Psoas muscle (tissue), 8 donors: ENCODE measurements around the gene PHLPP1. TPM values are rescaled to one million over a fixed set of nuclear protein-coding genes. Genes with fewer than 3 reads are reported as not detected.

Source experiments
- ATAC-seq, 4 donors: fragments of 200-7000 bp; cut with Tn5 transposase; one replicate each; pipeline ENCODE4 v1.9.1; 2020; ENCODE audit warnings: moderate library complexity in 3 of 4, mild to moderate bottlenecking in 2 of 4
- DNase-seq, 2 donors: peaks; one replicate each; pipeline ENCODE4 v3.0.0-alpha.2; 2020
- H3K27ac ChIP-seq: fragments of 200-600 bp; one replicate; pipeline ENCODE4 v1.8.0; 2022
- H3K27me3 ChIP-seq, 3 donors: fragments of 200-600 bp in 1 of 3; one replicate each; pipeline versions ENCODE4 v1.6.1 to v1.8.0; 2013 to 2022; ENCODE audit warnings: low read length in 2 of 3, mild to moderate bottlenecking in 2 of 3, moderate library complexity in 1 of 3; ENCODE audit not compliant: insufficient read depth in 3 of 3
- H3K36me3 ChIP-seq, 2 donors: fragments of 200-600 bp in 1 of 2; one replicate each; pipeline versions ENCODE4 v1.6.1 to v1.8.0; 2013 to 2022; ENCODE audit warnings: low read depth in 1 of 2, mild to moderate bottlenecking in 1 of 2, moderate library complexity in 1 of 2; ENCODE audit not compliant: insufficient read depth in 1 of 2
- H3K4me1 ChIP-seq: fragments of 200-600 bp; one replicate; pipeline ENCODE4 v1.8.0; 2022
- H3K4me3 ChIP-seq: fragments of 200-600 bp; one replicate; pipeline ENCODE4 v1.8.0; 2022; ENCODE audit warnings: mild to moderate bottlenecking
- H3K9me3 ChIP-seq: fragments of 200-600 bp; one replicate; pipeline ENCODE4 v1.8.0; 2022
- WGBS, 3 donors: extraction: QIAGEN DNeasy Blood & Tissue Kit; methylation state at CpG; one replicate each; pipeline versions ENCODE4 v1.1.6 to v1.1.7; 2013; 5-methylcytosine and 5-hydroxymethylcytosine counted together
- intact Hi-C, 2 donors: fragments of 100-400 bp; cut with DNase I; formaldehyde crosslinking; loops; one replicate each; pipeline versions ENCODE4 v1.11.0 to v1.14.2; 2022
- polyA plus RNA-seq, 3 donors: library from polyadenylated mRNA; stranded (reverse); fragments of 200-250 nt; gene quantifications; one replicate each; pipeline ENCODE4 v1.2.3, GENCODE V29; 2013
- total RNA-seq, 4 donors: library from RNA; stranded (reverse); fragmentation: NEBNext Ultra II Directional in 2 of 4; extraction: Animal tissue kit (Norgen Biotek cat#: 25700) in 2 of 4; gene quantifications; one replicate each; pipeline versions ENCODE4 v1.2.1 to v1.2.4, GENCODE V29; 2021 to 2023
- TF ChIP-seq, protein P1 (sequence below): fragments of 200-600 bp; IDR thresholded peaks from one replicate; pipeline ENCODE4 v1.8.0; 2022; ENCODE audit warnings: antibody characterized with exemption
- donor health status: healthy with polysubstance abuse.
- donor health status: DM: no; HTN: no; CAD: no; lungs with moderate emphysema.
- donor health status: Bipolar disorder and iron deficiency.
- donor health status: healthy.
- donor health status: DM: yes; HTN: yes; CAD: no.
- donor health status: DM: no; HTN: no; CAD: no.
- donor health status: DM: no; HTN: no; CAD: no.
- donor health status: DM: yes; HTN: yes; CAD: no.

Gene PHLPP1
- total and polyA plus RNA-seq, 7 donors: 0.79 to 6.4 (median 3.5) TPM

DNA sequence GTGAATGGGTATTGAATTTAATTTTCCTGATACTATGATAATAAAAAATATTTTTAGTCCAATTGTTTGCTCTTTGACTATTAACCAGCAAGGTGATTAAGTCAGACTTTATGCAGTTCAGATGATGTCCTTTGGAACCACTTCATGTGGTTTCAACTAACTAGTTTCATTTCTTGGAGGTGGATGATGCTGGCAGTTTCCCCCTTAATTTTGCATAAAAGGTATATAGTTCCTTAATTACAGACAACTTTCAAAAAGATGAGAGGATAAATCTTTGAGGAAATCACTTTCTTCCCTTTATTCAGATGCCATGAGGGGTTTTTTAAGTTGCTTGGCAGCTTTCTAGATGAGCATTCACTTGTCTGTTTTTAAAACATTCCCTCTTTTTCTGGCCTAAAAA lies 223.1 kb downstream of the PHLPP1 start:
- DNase-seq: no peak
- TF ChIP-seq, protein P1, sequence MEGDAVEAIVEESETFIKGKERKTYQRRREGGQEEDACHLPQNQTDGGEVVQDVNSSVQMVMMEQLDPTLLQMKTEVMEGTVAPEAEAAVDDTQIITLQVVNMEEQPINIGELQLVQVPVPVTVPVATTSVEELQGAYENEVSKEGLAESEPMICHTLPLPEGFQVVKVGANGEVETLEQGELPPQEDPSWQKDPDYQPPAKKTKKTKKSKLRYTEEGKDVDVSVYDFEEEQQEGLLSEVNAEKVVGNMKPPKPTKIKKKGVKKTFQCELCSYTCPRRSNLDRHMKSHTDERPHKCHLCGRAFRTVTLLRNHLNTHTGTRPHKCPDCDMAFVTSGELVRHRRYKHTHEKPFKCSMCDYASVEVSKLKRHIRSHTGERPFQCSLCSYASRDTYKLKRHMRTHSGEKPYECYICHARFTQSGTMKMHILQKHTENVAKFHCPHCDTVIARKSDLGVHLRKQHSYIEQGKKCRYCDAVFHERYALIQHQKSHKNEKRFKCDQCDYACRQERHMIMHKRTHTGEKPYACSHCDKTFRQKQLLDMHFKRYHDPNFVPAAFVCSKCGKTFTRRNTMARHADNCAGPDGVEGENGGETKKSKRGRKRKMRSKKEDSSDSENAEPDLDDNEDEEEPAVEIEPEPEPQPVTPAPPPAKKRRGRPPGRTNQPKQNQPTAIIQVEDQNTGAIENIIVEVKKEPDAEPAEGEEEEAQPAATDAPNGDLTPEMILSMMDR: no peak
- intact Hi-C loops: no loop called here
- ATAC-seq: no peak
- H3K4me3 ChIP-seq: no peak overlapping the region
- no peaks in the 10 kb centered on the region for H3K9me3 ChIP-seq
- no peak overlapping the region for H3K27ac ChIP-seq
- H3K27me3 ChIP-seq: no peaks in the 10 kb centered on the region
- H3K36me3 ChIP-seq: peaks cover 2 to 4% of the 10 kb centered on the region in 2 donors
- peaks cover 10% of the 10 kb centered on the region for H3K4me1 ChIP-seq

DNA sequence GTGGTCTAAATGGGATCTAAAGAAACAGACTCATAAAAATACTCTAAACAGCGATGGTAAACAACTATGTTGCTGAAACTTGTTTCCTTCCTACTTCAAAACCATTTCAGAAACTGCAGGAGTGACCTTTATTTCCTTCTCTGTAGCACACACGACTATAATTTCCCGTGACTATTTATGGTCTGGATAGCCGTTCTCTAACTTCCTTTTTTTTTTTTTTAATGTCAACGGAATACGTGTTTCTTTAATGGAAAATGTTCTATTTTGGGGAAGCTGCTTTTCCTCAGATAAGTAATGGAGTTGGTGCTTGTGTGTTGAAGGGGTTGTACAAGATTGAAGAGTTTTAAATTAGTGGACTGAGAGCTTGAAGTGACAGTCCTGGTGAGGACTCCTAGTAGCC lies 224.1 kb downstream of the PHLPP1 start:
- Histone ChIP-seq H3K36me3 (peaks cover 2 to 4% of the 10 kb centered on the region in 2 donors), H3K27ac (peak overlapping the region; percentile 68), H3K4me3 (no peak overlapping the region), H3K27me3 (no peaks in the 10 kb centered on the region), H3K4me1 (peaks cover 10% of the 10 kb centered on the region), H3K9me3 (no peaks in the 10 kb centered on the region)
- DNase-seq: no peak
- intact Hi-C loops: no loop called here
- TF ChIP-seq, protein P1: no peak
- WGBS, 3 donors: 31 to 42% (median 34%) methylated on average over 6 of the region's 6 CpGs
- ATAC-seq: no peak

DNA sequence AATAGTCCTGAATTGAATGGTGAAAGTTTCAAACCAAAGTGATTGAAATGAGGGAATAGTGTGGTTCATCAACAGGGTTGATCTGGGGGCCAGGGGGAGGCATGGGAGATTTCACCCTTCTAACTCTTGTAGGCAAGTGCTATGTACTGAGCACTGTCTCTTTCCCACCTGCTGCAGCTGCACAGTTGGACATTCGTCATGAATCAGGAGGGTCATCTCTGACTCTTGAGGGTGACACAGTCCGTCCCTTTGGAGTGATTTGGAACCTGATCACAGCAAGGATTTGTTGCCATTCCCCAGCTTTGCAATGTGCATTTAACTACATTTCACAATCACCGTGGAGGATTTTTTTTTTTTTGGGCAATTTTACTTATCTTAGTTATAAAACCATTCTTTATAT lies 224.6 kb downstream of the PHLPP1 start:
- intact Hi-C loops: no loop called here
- TF ChIP-seq, protein P1: no peak
- Histone ChIP-seq H3K27ac (peak overlapping the region; percentile 68), H3K27me3 (no peaks in the 10 kb centered on the region), H3K36me3 (peaks cover 2 to 4% of the 10 kb centered on the region in 2 donors), H3K4me1 (peaks cover 10% of the 10 kb centered on the region), H3K9me3 (no peaks in the 10 kb centered on the region), H3K4me3 (no peak overlapping the region)
- ATAC-seq (peak in 1 of 4 donors; percentile 17), DNase-seq (no peak)
- WGBS, 3 donors: 46 to 65% (median 49%) methylated on average over 3 of the region's 3 CpGs

DNA sequence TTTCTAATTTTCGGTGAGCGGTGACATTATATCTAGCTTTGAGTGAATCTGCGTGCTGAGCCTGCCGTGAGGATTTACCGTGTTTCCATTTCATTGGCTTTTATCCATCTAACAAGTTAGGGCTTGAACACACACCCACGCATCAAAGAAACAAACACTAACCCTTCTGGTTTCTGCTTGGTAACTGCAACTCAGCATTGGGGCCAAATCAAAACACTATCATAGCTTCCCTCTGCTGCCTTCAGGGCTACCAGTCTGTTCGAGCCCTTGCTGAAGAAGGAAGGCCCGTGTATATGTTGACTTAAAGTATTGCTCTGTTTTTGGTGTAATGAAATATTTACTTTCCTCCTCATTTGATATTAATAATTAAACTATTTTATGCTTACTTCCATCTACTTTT lies 227.2 kb downstream of the PHLPP1 start:
- WGBS, 3 donors: 95 to 99% (median 97%) methylated on average over 8 of the region's 8 CpGs
- Histone ChIP-seq H3K4me3 (no peak overlapping the region), H3K4me1 (peaks cover 10% of the 10 kb centered on the region), H3K36me3 (peaks cover 11 to 12% of the 10 kb centered on the region in 2 donors), H3K9me3 (no peaks in the 10 kb centered on the region), H3K27me3 (no peaks in the 10 kb centered on the region), H3K27ac (no peak overlapping the region)
- intact Hi-C loops: no loop called here
- no peak for DNase-seq
- TF ChIP-seq, protein P1: no peak
- no peak for ATAC-seq

DNA sequence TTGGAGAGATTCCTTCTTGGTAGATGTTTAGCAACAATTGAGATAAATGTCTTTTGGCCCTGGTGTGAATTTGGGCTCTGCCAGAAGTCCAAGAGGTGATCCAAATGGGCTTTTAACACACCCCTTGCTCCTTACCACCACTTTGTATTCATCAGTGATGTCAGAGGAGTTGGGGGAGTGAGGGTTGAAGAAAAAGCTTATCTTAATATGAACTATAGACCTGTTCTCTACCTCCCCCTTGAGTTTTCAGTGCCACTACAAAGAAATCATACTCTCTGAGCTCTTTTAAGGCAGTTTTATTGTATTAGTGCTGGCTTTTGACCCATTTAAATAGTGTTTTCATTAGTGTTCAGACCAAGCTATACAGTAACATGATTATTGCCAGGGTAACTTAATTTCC lies 229.1 kb downstream of the PHLPP1 start:
- H3K9me3 ChIP-seq: no peaks in the 10 kb centered on the region
- TF ChIP-seq, protein P1: no peak
- peaks cover 11 to 12% of the 10 kb centered on the region in 2 donors for H3K36me3 ChIP-seq
- ATAC-seq: no peak
- H3K4me3 ChIP-seq: no peak overlapping the region
- intact Hi-C loops: no loop called here
- no peak for DNase-seq
- H3K27ac ChIP-seq: no peak overlapping the region
- peaks cover 3% of the 10 kb centered on the region for H3K4me1 ChIP-seq
- no peaks in the 10 kb centered on the region for H3K27me3 ChIP-seq
